8988T (cell line): Measurements from ENCODE around the gene TTL.

Experiments
- DNase-seq: peaks from one replicate; pipeline ENCODE4 v3.0.0; 2011

The TTL gene

DNA sequence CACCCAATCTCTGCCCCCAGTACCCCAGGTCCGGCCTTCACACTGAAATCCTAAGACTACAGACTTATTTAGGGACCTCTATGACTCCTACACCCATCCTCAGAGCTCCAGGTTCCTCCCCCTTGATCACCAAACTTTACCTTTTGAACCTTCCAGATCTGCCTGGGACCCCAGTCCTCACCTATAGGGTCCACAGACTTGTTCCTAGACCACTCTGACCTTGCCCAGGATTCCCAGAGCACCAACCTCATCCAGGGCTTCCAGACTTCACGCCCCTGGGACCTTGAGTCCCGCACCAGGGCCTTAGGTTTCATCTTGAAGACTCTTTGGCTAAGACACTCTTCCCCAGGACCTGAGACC is 102.9 kb downstream of the TTL start:
- no peak for DNase-seq

DNA sequence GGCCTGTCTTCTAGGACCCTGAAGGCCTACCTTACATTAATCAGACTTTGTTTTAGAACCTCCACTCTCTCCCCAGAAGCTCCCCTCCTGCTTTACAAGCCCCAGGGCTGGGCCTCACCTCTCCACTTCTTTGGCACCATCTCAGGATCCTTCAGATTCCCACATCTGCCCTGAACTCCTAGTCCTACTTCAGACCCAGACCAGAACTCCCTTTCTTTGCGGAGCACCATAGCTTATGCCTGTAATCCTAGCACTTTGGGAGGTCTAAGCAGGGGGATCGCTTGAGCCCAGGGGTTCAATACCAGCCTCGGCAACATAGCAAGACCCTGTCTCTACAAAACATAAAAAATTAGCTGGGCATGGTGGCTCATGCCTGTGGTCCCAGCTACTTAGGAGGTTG is 103.4 kb downstream of the TTL start:
- no peak for DNase-seq

DNA sequence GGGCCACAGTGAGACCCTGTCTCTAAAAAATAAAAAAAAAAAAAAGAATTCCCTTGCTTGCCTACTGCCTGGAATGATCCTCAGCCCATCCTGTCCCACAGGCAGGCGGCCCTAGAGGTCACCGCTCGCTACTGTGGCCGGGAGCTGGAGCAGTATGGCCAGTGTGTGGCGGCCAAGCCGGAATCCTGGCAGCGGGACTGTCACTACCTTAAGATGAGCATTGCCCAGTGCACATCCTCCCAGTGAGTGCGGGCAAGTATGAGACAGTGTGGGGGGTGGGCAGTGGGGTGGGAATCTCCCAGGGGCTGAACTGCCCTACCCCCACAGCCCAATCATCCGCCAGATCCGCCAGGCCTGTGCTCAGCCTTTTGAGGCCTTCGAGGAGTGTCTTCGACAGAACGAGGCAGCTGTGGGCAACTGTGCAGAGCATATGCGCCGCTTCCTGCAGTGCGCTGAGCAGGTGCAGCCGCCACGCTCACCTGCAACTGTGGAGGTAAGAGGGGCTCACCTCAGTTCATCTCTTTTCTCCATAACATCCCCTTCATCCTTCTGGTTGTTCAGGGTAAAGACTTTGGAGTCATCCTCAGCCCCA is 104.0 kb downstream of the TTL start:
- DNase-seq = no peak

DNA sequence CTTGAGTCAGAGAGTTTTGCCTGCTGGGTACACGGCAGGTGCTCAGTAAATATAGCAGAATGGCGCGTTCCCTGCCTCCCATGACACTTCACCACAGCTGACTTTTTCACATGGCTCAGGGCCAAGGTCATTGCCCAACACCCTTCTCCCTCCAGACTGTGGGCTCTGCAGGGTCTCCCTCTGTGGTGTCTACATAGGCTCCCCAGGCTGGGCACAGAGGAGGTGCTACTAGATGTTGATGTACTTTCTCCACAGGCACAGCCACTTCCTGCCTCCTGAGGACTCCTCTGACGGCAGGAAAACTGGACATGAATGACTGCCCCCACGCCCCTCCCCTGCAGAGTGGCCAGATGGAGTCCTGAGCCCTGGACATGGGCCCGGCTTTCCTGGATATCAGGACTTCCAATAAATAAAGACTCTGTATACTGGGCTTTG is 106.7 kb downstream of the TTL start:
- DNase-seq = no peak
